Measurements from ENCODE around the gene GDI1. TPM values are rescaled to one million over a fixed set of nuclear protein-coding genes. Genes with fewer than 3 reads are reported as not detected.

The GDI1 gene
- total RNA-seq, 1 donor from 2014 or later = 113 TPM

- H3K4me3 ChIP-seq (ENCODE audit: low read depth, low read length) = no peak overlapping the region
- no peaks in the 10 kb centered on the region for H3K27me3 ChIP-seq (ENCODE audit: control insufficient read depth, insufficient read depth, low read length)
- no peaks in the 10 kb centered on the region for H3K36me3 ChIP-seq (ENCODE audit: control insufficient read depth, insufficient read depth, low read length)
- TF ChIP-seq CTCF (IDR thresholded peaks at IDR 0.05; ENCODE audit: insufficient read depth, low read length, poor library complexity, severe bottlenecking) = no peak
- no peak for DNase-seq (ENCODE audit: low read depth)
Measured at GRCh38 chrX:154445776-154446175, 8.8 kb downstream of the GDI1 start.

- TF ChIP-seq CTCF (IDR thresholded peaks at IDR 0.05; ENCODE audit: insufficient read depth, low read length, poor library complexity, severe bottlenecking) = no peak
- Histone ChIP-seq H3K4me3 (ENCODE audit: low read depth, low read length) (no peak overlapping the region), H3K36me3 (ENCODE audit: control insufficient read depth, insufficient read depth, low read length) (no peaks in the 10 kb centered on the region), H3K27me3 (ENCODE audit: control insufficient read depth, insufficient read depth, low read length) (no peaks in the 10 kb centered on the region)
- no peak for DNase-seq (ENCODE audit: low read depth)
Measured at GRCh38 chrX:154446430-154446829, 9.5 kb downstream of the GDI1 start.

- no peak for DNase-seq (ENCODE audit: low read depth)
- Histone ChIP-seq H3K27me3 (ENCODE audit: control insufficient read depth, insufficient read depth, low read length) (no peaks in the 10 kb centered on the region), H3K36me3 (ENCODE audit: control insufficient read depth, insufficient read depth, low read length) (no peaks in the 10 kb centered on the region), H3K4me3 (ENCODE audit: low read depth, low read length) (no peak overlapping the region)
- no peak for TF ChIP-seq CTCF (IDR thresholded peaks at IDR 0.05; ENCODE audit: insufficient read depth, low read length, poor library complexity, severe bottlenecking)
Measured at GRCh38 chrX:154448484-154448883, 11.5 kb downstream of the GDI1 start.

- Histone ChIP-seq H3K4me3 (ENCODE audit: low read depth, low read length) (no peak overlapping the region), H3K36me3 (ENCODE audit: control insufficient read depth, insufficient read depth, low read length) (no peaks in the 10 kb centered on the region), H3K27me3 (ENCODE audit: control insufficient read depth, insufficient read depth, low read length) (no peaks in the 10 kb centered on the region)
- TF ChIP-seq CTCF (IDR thresholded peaks at IDR 0.05; ENCODE audit: insufficient read depth, low read length, poor library complexity, severe bottlenecking) = no peak
- no peak for DNase-seq (ENCODE audit: low read depth)
Measured at GRCh38 chrX:154449618-154450017, 12.7 kb downstream of the GDI1 start.

GRCh38 chrX:154450312-154450711 is 13.4 kb downstream of the GDI1 start:
- H3K27me3 ChIP-seq (ENCODE audit: control insufficient read depth, insufficient read depth, low read length) = no peaks in the 10 kb centered on the region
- no peak overlapping the region for H3K4me3 ChIP-seq (ENCODE audit: low read depth, low read length)
- TF ChIP-seq CTCF (IDR thresholded peaks at IDR 0.05; ENCODE audit: insufficient read depth, low read length, poor library complexity, severe bottlenecking) = no peak
- no peak for DNase-seq (ENCODE audit: low read depth)
- H3K36me3 ChIP-seq (ENCODE audit: control insufficient read depth, insufficient read depth, low read length) = no peaks in the 10 kb centered on the region

GRCh38 chrX:154452823-154453222 is 15.9 kb downstream of the GDI1 start:
- no peak for TF ChIP-seq CTCF (IDR thresholded peaks at IDR 0.05; ENCODE audit: insufficient read depth, low read length, poor library complexity, severe bottlenecking)
- Histone ChIP-seq H3K36me3 (ENCODE audit: control insufficient read depth, insufficient read depth, low read length) (no peaks in the 10 kb centered on the region), H3K27me3 (ENCODE audit: control insufficient read depth, insufficient read depth, low read length) (no peaks in the 10 kb centered on the region), H3K4me3 (ENCODE audit: low read depth, low read length) (no peak overlapping the region)
- DNase-seq (ENCODE audit: low read depth) = no peak
